Left renal cortex interstitium (tissue), 4 donors: ENCODE data around the gene ZBTB20. TPM values are rescaled to one million over a fixed set of nuclear protein-coding genes. Genes with fewer than 3 reads are reported as not detected.

Experiments used
- DNase-seq, 4 donors: peaks; one replicate each; pipeline ENCODE4 v3.0.0-alpha.2; 2013; ENCODE audit warnings: low read depth in 4 of 4, low spot score in 2 of 4, missing footprints in 1 of 4
- polyA plus RNA-seq, 4 donors: library from polyadenylated mRNA; unstranded; fragments of 120-200 nt; gene quantifications; one replicate each; pipeline ENCODE4 v1.2.1, GENCODE V29; 2013; ENCODE audit not compliant: insufficient read length in 4 of 4

ZBTB20 gene
- polyA plus RNA-seq, 4 donors = 4.5 to 6.5 (median 5.8) TPM

- no peak for DNase-seq
These were observed 709.2 kb downstream of the ZBTB20 start for GRCh38 chr3:114437897-114438296.

GRCh38 chr3:114436182-114436581, 710.9 kb downstream of the ZBTB20 start:
- DNase-seq = no peak

GRCh38 chr3:114435386-114436115, 711.5 kb downstream of the ZBTB20 start:
- DNase-seq = no peak

GRCh38 chr3:114432310-114432709, 714.8 kb downstream of the ZBTB20 start:
- DNase-seq = no peak

GRCh38 chr3:114428044-114428595, 719.0 kb downstream of the ZBTB20 start:
- DNase-seq = no peak

- DNase-seq = no peak
These were observed 719.6 kb downstream of the ZBTB20 start for GRCh38 chr3:114427285-114428043.

GRCh38 chr3:114424337-114424736, 722.8 kb downstream of the ZBTB20 start:
- DNase-seq = no peak

- DNase-seq = no peak
These were observed 725.9 kb downstream of the ZBTB20 start for GRCh38 chr3:114421204-114421603.

GRCh38 chr3:114420072-114420471, 727.0 kb downstream of the ZBTB20 start:
- no peak for DNase-seq

GRCh38 chr3:114418724-114419543, 728.2 kb downstream of the ZBTB20 start:
- no peak for DNase-seq

- DNase-seq = no peak
These were observed 729.0 kb downstream of the ZBTB20 start for GRCh38 chr3:114418107-114418506.

GRCh38 chr3:114417675-114418074, 729.4 kb downstream of the ZBTB20 start:
- DNase-seq = no peak

- no peak for DNase-seq
These were observed 729.8 kb downstream of the ZBTB20 start for GRCh38 chr3:114417265-114417664.

GRCh38 chr3:114411811-114412803, 735.0 kb downstream of the ZBTB20 start:
- DNase-seq = no peak

- no peak for DNase-seq
These were observed 735.9 kb downstream of the ZBTB20 start for GRCh38 chr3:114411190-114411668.

- DNase-seq = no peak
These were observed 738.1 kb downstream of the ZBTB20 start for GRCh38 chr3:114408736-114409670.

GRCh38 chr3:114406922-114407321, 740.2 kb downstream of the ZBTB20 start:
- DNase-seq = no peak

GRCh38 chr3:114406286-114406685, 740.8 kb downstream of the ZBTB20 start:
- no peak for DNase-seq
